HG02642 (cell line): ENCODE measurements around the gene RAP1GAP2.
"Not testable (repeated sequence)": the region's sequence is repeated elsewhere in the genome, so short reads cannot be mapped to it uniquely, and the experiment has no call there.

Experiments
- ATAC-seq: cut with Tn5 transposase; IDR thresholded peaks from one replicate; pipeline ENCODE4 v1.9.1; 2021; ENCODE audit warnings: mild to moderate bottlenecking; ENCODE audit not compliant: unreplicated experiment, poor library complexity

The RAP1GAP2 gene

GRCh38 chr17:2985318-2985717, 189.1 kb downstream of the RAP1GAP2 start:
- no peak for ATAC-seq

- ATAC-seq: no peak
These were observed 190.7 kb downstream of the RAP1GAP2 start for GRCh38 chr17:2986925-2987324.

- ATAC-seq: not testable (repeated sequence)
These were observed 193.2 kb downstream of the RAP1GAP2 start for GRCh38 chr17:2989396-2989795.

- no peak for ATAC-seq
These were observed 193.6 kb downstream of the RAP1GAP2 start for GRCh38 chr17:2989855-2990254.

GRCh38 chr17:2990396-2990795, 194.2 kb downstream of the RAP1GAP2 start:
- ATAC-seq: no peak

- not testable (repeated sequence) for ATAC-seq
These were observed 195.3 kb downstream of the RAP1GAP2 start for GRCh38 chr17:2991396-2992180.

- no peak for ATAC-seq
These were observed 198.2 kb downstream of the RAP1GAP2 start for GRCh38 chr17:2994441-2994840.

GRCh38 chr17:2995377-2995776, 199.1 kb downstream of the RAP1GAP2 start:
- ATAC-seq: no peak

GRCh38 chr17:2995886-2996809, 199.9 kb downstream of the RAP1GAP2 start:
- ATAC-seq: no peak

GRCh38 chr17:2996810-2997670, 200.8 kb downstream of the RAP1GAP2 start:
- ATAC-seq: no peak

- ATAC-seq: not testable (repeated sequence)
These were observed 202.2 kb downstream of the RAP1GAP2 start for GRCh38 chr17:2998469-2998901.

GRCh38 chr17:3002538-3003295, 206.5 kb downstream of the RAP1GAP2 start:
- ATAC-seq: peak; percentile 71

GRCh38 chr17:3003296-3004149, 207.3 kb downstream of the RAP1GAP2 start:
- ATAC-seq: peak; percentile 41

GRCh38 chr17:3004150-3004801, 208.0 kb downstream of the RAP1GAP2 start:
- peak; percentile 34 for ATAC-seq

GRCh38 chr17:3004925-3005324, 208.7 kb downstream of the RAP1GAP2 start:
- no peak for ATAC-seq

- ATAC-seq: no peak
These were observed 209.5 kb downstream of the RAP1GAP2 start for GRCh38 chr17:3005696-3006095.

- no peak for ATAC-seq
These were observed 210.6 kb downstream of the RAP1GAP2 start for GRCh38 chr17:3006801-3007200.

GRCh38 chr17:3007651-3008121, 211.4 kb downstream of the RAP1GAP2 start:
- no peak for ATAC-seq
